HG03432 (cell line): ENCODE results near the gene UCMA.

ENCODE experiments used
- ATAC-seq: cut with Tn5 transposase; IDR thresholded peaks from one replicate; pipeline ENCODE4 v1.9.1; 2021; ENCODE audit warnings: mild to moderate bottlenecking, moderate library complexity; ENCODE audit not compliant: unreplicated experiment

Gene UCMA

DNA sequence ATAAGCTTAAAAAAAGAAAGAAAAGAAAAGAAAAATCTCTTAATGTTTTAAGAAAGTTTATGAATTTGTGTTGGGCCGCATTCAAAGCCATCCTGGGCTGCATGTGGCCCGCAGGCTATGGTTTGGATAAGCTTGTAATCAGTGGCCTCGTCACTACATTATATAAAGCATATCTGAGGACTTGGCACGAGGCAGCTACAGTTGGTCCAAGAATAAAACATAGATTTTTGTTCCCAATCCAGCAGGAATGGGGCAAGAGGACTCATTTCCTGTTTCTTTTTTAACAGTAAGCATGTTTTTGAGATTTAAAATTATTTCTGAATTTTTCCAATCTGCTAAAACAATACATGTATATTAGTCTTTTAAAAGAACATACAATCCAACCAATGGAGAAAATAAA, 44.2 kb downstream of the UCMA start:
- no peak for ATAC-seq

DNA sequence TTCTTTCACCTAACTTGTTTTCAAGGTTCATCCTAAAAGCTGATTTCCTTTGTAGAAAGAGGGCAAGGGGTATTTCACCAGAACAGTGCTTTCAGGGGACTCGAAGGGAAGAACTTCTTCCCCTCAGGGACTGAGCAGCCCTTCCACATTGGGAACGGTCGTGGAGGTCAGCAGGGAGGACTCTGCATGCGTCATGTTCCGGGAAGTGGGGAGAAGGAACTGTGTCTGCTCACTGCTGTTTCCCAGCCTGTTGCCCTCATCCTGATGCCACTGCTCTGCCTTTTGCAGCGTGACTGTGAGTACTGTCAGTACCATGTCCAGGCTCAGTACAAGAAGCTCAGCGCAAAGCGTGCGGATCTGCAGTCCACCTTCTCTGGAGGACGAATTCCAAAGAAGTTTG, 45.6 kb downstream of the UCMA start:
- no peak for ATAC-seq

DNA sequence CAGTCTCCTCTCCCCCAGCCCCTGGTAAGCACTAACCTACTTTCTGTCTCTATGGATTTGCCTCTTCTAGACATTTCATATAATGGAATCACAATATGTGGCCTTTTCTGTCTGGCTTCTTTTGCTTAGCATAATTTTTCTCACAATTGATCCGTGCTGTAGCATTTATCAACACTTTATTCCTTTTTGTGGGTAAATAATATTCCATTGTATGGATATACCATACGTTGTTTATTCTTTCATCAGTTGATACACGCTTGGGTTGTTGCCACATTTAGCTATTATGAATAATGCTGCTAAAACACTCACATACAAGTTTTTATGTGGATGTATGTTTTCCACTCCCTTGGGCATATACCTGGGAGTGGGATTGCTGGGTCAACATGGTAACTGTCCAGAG, 47.0 kb downstream of the UCMA start:
- no peak for ATAC-seq

DNA sequence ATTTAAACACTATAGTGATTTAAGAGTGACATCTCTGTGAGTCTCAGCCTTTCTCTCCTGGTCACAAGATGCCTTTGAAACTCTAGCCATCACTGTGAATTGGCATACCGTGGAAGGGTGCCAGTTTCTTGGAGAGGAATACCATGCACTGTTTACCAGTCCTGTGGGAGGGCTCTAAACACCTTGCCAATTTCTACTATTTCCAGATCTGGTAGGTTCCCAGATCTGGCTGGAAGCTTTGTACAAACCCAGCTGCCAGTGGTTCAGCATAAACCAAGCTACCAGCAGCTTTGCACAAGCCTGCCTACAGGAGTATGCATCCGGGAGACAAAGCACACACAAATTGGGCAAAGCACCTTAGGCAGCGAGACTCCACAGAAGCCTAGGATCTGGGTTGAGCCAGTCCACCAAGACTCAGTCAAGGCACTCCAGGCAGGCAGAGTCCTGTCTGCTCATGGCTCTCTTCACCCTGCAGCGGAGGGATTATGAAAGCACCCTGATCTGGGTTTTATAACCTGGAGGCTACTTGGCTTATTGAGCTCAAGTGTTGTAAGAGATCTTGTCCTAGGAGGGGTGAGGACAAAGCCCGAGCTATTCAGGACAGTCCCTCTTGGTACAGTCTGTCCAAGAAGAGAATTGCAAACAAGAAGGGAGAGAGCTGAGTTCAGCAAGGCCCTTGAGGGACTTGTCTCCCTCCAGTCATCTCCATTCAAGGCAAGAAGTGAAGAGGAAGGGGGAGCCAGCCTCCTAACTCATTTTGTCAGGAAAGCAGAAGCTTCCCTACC, 49.3 kb downstream of the UCMA start:
- ATAC-seq = no peak

DNA sequence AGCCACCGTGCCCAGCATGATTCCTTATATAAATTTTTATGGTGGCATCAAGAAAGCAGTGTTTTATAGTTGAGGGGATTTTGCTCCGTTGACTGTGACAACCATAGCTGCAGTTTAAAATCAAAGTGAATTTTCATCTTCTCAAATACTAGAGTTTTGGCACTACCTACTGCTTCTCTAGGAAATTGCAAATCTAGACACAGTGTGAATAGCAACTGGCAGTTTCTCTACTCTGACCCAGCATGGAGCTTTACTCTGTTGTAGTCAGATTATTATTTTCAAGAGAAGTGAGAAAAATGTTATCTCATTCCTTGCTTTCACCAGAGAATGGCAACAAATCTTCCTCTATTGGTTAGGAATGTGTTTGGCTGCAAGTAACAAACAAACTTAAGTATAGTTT, 49.9 kb downstream of the UCMA start:
- ATAC-seq = no peak

DNA sequence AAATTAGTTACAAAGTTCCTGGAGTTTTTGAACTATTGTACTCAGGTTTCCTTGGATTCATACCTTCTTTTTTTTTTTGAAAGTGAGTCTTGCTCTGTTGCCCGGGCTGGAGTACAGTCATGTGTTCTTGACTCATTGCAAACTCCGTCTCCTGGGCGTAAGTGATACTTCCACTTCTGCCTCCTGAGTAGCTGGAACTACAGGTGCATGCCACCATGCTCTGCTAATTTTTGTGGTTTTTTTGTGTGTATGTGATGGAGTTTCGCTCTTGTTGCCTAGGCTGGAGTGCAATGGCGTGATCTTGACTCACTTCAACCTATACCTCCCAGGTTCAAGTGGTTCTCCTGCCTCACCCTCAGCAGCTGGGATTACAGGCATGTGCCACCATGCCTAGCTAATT, 50.5 kb downstream of the UCMA start:
- ATAC-seq = peak; percentile 62

DNA sequence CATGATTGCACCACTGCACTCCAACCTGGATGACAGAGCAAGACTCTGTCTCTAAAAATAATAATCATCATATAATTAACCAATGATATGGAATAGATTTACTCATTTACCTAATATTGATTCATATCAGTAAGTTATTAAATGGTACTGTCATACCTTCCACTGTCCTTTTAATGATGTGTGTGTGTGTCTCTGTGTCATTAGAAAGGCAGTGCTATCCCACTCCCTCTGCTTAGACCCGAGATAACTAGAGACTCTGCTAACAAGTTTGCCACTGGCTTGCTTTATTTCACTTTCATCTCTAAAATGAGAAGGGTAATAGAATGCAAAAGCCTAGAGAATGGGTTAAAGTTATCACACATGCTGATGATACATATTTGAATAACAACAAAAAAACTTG, 51.8 kb downstream of the UCMA start:
- ATAC-seq = no peak

DNA sequence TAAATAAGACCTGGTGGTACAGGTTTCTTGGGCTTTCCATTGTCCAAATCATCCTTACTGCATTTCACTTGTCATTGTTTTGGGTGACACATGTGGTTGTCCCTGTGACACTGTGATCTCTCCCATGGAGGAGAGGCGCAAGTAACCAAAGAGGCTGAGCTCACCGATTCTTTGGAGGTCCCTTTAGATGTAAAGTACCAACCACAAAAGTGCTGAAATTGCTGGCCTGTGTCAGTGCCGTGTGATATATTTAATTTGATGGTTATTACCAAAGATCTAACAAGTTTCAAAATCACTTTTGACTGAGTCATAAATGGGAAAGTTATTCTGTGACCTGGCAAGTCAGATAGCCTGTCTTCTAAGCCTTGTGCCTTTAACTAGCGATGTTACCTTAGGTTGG, 53.4 kb downstream of the UCMA start:
- peak; percentile 52 for ATAC-seq

DNA sequence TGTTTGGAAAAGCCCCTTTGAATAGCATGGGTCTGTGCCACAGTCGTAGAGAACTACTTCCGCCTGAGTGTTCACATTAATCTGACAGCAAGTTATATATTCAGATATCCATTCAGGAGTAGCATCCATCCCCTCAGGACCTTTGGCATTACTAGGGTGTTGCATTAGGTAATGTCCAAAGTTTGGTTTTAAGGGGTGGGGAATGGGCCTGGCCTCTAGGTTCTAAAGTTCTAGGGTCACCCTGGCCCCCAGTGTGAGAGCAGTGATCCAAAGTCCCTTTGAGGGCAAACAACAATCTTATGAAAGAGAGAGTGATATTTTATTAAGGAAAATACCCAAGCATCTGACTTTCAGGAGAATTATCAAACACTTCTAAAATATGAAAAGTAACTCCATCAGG, 60.6 kb downstream of the UCMA start:
- ATAC-seq = no peak
